BJ (cell line): ENCODE measurements around the gene TMEM266. TPM values are rescaled to one million over a fixed set of nuclear protein-coding genes. Genes with fewer than 3 reads are reported as not detected.

Source experiments
- CTCF ChIA-PET: fragments of 350-600 bp; formaldehyde crosslinking; extraction: SDS; loops from one replicate; lab custom pipeline; 2021; ENCODE audit warnings: antibody characterized with exemption, inconsistent platforms; lab: Yijun Ruan, JAX
- POLR2A ChIA-PET: fragments of 300-600 bp; sonication (Branson Sonifier 250); formaldehyde crosslinking; extraction: SDS; loops from one replicate; lab custom pipeline; 2021; ENCODE audit warnings: antibody characterized with exemption; lab: Charles Lee
- DNase-seq: peaks from one replicate; pipeline ENCODE4 v3.0.0-alpha.2; 2011; ENCODE audit warnings: low read depth
- H3K27me3 ChIP-seq: 2 replicates; pipeline ENCODE4 v1.6.0; 2011; ENCODE audit warnings: low read length; ENCODE audit not compliant: control insufficient read depth, insufficient read depth
- H3K36me3 ChIP-seq: 2 replicates; pipeline ENCODE4 v1.5.1; 2011; ENCODE audit warnings: low read length; ENCODE audit not compliant: control insufficient read depth, insufficient read depth
- H3K4me3 ChIP-seq: 2 replicates; pipeline ENCODE4 v1.5.1; 2011; ENCODE audit warnings: low read depth, mild to moderate bottlenecking, control low read depth, low read length
- CTCF ChIP-seq: IDR thresholded peaks from 2 replicates; pipeline ENCODE4 v1.5.1; 2011; ENCODE audit warnings: low read depth, mild to moderate bottlenecking, control low read depth, inconsistent platforms, low read length, moderate library complexity; ENCODE audit not compliant: insufficient read depth
- polyA plus RNA-seq: library from polyadenylated mRNA; depleted of rRNA; stranded (reverse); fragments of >200 nt; gene quantifications from 2 replicates; pipeline ENCODE4 v1.2.3, GENCODE V29; 2011

Gene TMEM266
- polyA plus RNA-seq, 1 experiment: 0.18 TPM

GRCh38 chr15:76173317-76173834, 113.6 kb downstream of the TMEM266 start:
- DNase-seq: no peak
- ChIA-PET CTCF (interaction anchor here (1.4 to 1.8 kb wide), 2 partner anchors 12 to 18 kb away, joined by 3 to 5 read pairs; no protein-coding TSS in a partner anchor), POLR2A (no interaction called here)
- Histone ChIP-seq H3K4me3 (no peak overlapping the region), H3K27me3 (no peaks in the 10 kb centered on the region), H3K36me3 (no peaks in the 10 kb centered on the region)
- no peak for TF ChIP-seq CTCF

DNA sequence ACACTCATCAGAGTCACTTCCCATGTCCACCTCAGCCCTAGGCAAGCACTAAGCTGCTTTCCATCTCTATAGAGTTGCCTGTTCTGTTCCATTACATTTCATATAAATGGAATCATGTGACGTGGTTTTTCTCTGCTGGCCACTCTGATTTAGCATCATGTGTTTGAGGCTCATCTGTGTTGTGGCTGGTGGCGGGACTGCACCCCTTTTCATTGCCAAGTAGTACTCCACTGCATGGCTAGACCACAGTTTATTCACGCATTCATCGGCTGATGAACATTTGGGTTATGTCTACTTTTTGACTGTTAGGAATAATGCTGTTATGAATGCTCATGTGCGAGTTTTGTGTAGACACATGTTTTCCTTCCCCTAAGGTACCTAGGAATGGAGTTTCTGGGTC, 114.9 kb downstream of the TMEM266 start:
- no peak for TF ChIP-seq CTCF
- DNase-seq: no peak
- POLR2A ChIA-PET: no interaction called here
- Histone ChIP-seq H3K36me3 (no peaks in the 10 kb centered on the region), H3K4me3 (no peak overlapping the region), H3K27me3 (no peaks in the 10 kb centered on the region)
- CTCF ChIA-PET: interaction anchor here (1.3 kb wide), 1 partner anchor 10 kb away, joined by 5 read pairs; no protein-coding TSS in a partner anchor

DNA sequence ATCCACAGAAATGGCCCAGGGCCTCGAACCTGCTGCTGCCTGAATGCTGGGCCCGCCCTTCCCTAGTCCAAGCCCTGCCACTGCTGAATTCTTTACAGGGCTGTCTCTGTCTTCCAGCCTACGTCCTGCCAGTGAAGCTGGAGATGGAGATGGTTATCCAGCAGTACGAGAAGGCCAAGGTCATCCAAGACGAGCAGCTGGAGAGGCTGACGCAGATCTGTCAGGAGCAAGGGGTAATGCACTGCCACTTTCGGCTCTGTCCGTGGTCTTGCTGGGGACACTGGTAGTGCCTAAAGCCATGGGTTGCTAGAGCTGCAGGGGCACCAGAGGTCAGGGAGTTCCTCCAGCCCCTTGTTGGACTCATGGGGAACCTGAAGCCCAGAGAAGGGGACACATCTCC, 115.7 kb downstream of the TMEM266 start:
- DNase-seq: no peak
- ChIA-PET CTCF (interaction anchor here (1.1 to 1.3 kb wide), 2 partner anchors 9 to 15 kb away, joined by 3 to 5 read pairs; no protein-coding TSS in a partner anchor), POLR2A (no interaction called here)
- TF ChIP-seq CTCF: no peak
- Histone ChIP-seq H3K27me3 (no peaks in the 10 kb centered on the region), H3K36me3 (no peaks in the 10 kb centered on the region), H3K4me3 (no peak overlapping the region)

- Histone ChIP-seq H3K36me3 (no peaks in the 10 kb centered on the region), H3K4me3 (no peak overlapping the region), H3K27me3 (no peaks in the 10 kb centered on the region)
- ChIA-PET CTCF (interaction anchor here (1.1 kb wide), 1 partner anchor 14 kb away, joined by 3 read pairs; no protein-coding TSS in a partner anchor), POLR2A (no interaction called here)
- DNase-seq: no peak
- TF ChIP-seq CTCF: no peak
These were observed 116.3 kb downstream of the TMEM266 start for GRCh38 chr15:76176059-76176458.

DNA sequence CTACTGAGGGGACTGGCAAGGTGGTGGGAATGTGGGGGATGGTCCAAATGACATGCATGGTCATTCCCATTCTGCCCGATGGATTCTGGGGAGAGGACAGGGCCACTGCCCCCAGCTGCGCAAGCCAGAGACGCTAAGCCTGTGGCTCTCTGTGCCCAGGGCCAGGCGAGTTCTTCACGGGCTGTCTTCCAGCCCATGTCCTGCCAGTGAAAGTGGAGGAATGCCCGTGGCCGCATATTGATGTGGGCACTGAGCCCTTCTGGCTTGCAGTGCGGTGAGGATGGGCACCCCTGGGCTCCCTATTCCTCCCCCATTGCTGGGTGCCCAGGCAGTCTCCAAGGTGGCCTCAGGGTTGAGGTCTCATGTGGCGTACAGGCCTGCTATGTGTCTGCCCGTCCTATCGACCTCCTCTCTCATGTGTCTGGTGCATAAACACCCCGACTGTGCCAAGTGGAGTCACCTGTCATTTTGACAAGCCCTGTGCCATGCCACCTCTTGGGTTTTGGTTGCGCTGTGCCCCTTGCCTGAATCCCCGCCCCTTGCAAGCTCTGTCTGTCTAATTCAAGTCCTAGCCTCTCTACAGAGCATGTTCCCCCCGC, 116.8 kb downstream of the TMEM266 start:
- H3K27me3 ChIP-seq: no peaks in the 10 kb centered on the region
- no peak for TF ChIP-seq CTCF
- no peak overlapping the region for H3K4me3 ChIP-seq
- no peaks in the 10 kb centered on the region for H3K36me3 ChIP-seq
- no peak for DNase-seq
- CTCF ChIA-PET: no interaction called here
- POLR2A ChIA-PET: no interaction called here
